B cell (primary cell): ENCODE data around the gene PRKCQ.

Experiments
- EZH2 ChIP-seq: IDR thresholded peaks from 2 replicates; pipeline ENCODE4 v1.6.1; 2012; ENCODE audit warnings: borderline replicate concordance, low read depth, mild to moderate bottlenecking, moderate library complexity, low read length; ENCODE audit not compliant: insufficient read depth, poor library complexity, severe bottlenecking
- TF ChIP-seq, protein P1 (sequence below): fragments of 200-600 bp; IDR thresholded peaks from one replicate; pipeline ENCODE4 v1.8.0; 2022; ENCODE audit warnings: antibody characterized with exemption, mild to moderate bottlenecking

DNA sequence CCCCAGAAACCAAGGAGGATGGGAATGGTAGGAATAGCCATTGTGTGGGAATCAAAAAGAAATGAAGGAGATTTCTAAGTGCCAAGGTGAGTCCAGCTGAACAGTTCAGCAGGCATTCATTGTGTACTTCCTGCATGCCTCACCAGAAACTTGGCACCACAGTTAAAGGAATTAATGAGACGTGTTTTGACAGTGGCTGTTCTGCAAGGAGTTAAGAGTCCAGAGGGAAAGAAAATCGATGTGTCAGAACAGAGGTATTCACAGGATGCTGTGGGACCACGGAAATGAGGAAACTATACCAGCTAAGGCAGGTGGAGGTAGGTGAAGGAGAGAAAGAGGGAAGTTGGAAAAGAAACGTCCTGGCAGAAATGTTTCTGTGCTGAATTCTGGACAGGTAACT is 78.1 kb downstream of the PRKCQ start:
- TF ChIP-seq, protein P1, sequence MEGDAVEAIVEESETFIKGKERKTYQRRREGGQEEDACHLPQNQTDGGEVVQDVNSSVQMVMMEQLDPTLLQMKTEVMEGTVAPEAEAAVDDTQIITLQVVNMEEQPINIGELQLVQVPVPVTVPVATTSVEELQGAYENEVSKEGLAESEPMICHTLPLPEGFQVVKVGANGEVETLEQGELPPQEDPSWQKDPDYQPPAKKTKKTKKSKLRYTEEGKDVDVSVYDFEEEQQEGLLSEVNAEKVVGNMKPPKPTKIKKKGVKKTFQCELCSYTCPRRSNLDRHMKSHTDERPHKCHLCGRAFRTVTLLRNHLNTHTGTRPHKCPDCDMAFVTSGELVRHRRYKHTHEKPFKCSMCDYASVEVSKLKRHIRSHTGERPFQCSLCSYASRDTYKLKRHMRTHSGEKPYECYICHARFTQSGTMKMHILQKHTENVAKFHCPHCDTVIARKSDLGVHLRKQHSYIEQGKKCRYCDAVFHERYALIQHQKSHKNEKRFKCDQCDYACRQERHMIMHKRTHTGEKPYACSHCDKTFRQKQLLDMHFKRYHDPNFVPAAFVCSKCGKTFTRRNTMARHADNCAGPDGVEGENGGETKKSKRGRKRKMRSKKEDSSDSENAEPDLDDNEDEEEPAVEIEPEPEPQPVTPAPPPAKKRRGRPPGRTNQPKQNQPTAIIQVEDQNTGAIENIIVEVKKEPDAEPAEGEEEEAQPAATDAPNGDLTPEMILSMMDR, result no peak
- no peak for TF ChIP-seq EZH2
